Stimulated activated CD4-positive, alpha-beta T cell treated with anti-CD3 and anti-CD28 coated beads, Interleukin-1b, Interleukin-23, amount 100 ng/mL, for 24 hours (primary cell): ENCODE results near the gene CDH23.

Experiments
- DNase-seq, 4 experiments: peaks; one replicate each; pipeline ENCODE4 v3.0.0-alpha.2; 2020; ENCODE audit warnings: low read depth in 4 of 4, low spot score in 1 of 4

CDH23 gene

DNA sequence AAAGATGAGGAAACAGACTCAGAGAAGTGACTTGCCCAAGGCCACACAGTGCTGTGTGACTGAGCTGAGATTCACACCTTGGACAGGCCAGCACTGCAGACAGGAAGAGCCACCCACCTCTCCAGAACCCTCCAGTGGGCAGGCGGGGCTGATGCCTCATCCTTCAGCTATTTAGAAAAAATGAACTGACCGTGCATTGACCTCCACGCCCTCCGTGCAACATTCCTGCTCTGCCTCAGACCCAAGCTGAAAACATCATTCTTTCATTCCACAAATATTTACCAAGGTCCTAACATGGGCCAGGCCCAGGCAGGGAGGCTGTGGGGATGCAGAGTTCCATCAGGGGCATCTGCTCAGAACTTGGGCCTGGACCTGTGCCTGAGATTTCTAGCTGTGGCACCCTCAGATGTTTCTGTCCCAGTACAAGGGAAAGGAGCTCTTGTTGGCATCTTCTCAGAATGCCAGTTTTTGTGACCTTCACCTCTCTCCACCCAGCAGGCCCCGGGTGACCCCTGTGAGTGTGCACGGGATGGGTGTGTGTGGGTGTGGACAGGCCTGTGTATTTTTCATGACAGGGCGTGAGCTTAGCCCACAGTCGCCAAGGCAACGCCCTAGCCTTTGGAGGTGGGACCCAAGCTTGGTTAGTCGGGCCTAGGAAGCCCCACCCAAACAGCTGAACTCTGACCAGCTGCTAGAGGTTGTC is 370.1 kb downstream of the CDH23 start:
- DNase-seq = no peak

DNA sequence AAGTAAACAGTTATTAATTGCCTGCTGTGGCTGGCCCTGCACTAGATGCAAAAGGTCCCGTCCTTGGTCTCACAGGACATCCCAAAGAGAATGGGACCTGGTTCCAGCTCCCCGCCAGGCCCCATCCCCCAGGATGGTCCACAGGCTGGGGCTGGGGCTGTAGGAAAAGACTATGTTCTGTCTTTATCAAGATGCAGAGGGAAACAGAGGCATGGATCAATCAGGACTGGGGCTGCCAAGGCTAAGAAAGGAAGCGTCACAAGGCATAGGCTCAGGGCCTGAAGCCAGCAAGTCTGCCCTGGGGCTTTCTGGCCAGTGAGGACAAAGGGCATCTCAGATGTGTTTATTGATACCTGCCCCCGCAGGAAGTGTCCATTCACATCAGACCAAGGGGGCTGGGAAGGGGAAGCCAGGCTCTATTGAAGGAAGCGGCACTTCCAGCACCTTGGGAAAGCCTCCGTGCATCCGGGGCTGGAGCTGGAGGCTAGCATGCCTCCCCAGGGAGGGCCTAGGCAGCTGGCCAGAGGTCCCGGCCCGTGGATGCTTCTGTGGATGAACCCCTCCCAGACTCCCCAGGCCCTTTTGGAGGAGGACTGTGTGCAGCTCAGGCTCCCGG is 370.8 kb downstream of the CDH23 start:
- no peak for DNase-seq

DNA sequence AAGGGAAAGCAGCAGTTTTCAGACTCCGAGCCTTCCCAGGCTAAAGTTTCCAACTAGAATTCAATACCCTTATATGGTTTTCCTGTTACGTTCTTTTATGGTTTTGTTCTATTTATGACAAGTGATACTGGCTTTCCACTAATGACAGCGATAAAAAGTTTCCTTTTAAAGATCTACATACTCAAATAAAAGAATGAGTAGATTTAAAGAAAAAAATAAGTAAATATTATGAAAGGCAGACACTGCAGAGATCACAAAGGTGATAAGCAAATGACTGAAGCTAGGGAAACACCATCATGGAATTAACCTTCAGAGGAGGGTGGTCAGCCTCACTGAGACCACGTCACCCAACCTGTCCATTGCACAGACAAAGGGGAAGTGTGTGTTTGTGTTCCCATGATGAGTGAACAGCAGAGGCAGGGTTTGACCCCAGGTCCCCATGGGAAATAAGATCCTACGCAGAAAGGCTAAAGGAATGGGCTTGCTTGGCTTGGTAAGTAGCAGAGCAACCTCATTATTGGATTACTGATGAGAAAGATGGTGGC is 372.6 kb downstream of the CDH23 start:
- no peak for DNase-seq

DNA sequence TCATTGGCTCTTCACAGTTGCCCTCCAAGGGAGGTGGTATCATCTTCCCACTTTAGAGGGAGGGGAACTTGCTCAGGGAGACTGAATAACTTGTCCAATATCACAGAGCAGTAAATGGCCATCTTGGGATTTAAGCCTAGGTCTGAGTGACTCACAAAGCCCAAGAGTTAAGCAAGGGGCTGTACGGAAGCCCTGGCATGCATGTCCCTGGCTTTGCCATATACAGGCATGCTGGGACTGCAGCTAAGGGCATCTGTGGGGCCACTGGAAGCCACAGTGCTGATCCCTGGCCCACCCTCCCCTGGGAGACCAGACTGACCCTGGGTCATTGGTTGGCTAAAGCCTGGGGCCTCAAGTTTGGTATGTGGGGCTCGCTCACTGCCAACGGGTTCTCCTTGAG is 373.5 kb downstream of the CDH23 start:
- DNase-seq = no peak

DNA sequence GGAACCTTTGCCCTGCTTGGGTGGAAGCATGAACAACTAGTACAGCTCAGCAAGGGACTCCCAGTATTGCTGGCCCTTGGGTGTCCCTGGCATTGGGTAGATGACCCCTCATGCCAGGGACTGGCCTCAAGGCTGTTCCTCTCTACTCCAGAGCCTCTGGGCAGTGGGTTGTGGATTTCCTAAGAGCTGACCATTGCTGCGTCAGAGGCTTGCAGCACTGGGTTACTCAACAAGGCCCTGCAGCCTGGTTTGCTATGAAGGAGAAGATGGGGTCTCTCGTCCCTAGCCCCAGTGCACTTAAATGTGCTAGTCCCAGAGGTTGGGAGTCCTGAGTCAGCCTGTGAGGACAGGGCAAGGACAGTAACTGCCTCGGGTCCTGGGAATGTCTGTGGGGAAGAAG is 374.1 kb downstream of the CDH23 start:
- DNase-seq = no peak

DNA sequence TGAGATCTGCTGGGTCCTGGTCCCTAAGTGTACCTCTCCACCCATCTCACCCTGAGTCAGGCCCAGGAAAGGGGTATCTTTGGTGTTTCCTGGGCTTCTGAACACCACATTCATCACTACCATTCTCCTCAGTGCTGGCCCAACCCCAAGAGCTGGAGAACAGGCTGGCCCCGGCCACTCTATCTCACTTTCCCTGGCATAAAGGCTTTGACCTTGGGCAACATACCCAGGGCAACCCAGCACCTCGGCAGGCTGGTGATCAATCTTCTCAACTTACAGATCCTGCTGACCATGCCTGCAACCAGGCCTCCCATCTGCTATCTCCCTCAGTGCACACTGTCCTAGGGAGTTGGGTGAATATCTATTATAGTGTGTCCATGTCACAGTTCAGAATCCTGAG is 374.5 kb downstream of the CDH23 start:
- DNase-seq = no peak

GRCh38 chr10:71771821-71772617 is 375.3 kb downstream of the CDH23 start:
- DNase-seq = no peak

GRCh38 chr10:71772832-71773220 is 376.1 kb downstream of the CDH23 start:
- DNase-seq = no peak

DNA sequence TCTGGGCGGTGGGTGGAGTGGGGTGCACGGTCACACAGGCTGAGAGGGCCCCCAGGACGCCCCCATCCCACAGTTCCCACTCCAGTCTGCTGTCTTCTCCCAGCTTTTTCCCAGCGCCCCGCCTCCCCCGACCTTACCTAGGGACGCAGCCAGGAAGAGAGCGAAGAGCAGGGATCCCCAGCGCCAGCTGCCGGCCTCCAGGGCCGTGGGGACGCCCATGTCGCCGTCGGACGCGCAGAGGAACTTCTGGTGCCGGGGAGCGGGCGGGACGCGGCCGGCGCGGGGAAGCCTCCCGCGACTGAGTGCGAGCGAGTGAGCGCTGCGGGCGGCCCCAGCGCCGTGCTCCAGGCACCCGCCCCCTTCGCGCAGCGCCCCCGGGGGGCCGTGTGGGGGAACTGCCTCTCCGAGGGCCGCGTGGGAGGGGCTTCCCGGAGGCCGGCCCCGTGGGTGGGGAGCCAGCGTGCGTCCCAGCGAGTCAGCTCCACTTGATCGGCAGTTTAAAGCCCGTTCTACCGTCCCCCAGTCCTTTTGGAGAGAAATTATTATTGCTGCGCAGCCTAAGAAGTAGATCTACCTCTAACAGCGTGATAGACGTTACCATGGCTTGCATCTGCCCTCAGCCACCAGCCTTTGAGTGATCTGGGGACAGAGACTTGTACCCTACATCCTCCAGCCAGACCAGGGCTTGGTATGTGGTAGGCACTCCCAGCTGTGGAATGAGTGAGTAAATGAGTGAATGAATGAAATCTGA is 376.7 kb downstream of the CDH23 start, which contains the start of gene VSIR:
TSS of gene VSIR (minus strand) at position 300 of the 751 bp plus-strand sequence. CDS start at position 219, 81 bp downstream.
- DNase-seq = peak; percentile 88 to 93 (median 91)

- DNase-seq = no peak
These were observed 378.4 kb downstream of the CDH23 start for GRCh38 chr10:71774916-71775702.

GRCh38 chr10:71776481-71776925 is 379.8 kb downstream of the CDH23 start:
- DNase-seq = no peak

DNA sequence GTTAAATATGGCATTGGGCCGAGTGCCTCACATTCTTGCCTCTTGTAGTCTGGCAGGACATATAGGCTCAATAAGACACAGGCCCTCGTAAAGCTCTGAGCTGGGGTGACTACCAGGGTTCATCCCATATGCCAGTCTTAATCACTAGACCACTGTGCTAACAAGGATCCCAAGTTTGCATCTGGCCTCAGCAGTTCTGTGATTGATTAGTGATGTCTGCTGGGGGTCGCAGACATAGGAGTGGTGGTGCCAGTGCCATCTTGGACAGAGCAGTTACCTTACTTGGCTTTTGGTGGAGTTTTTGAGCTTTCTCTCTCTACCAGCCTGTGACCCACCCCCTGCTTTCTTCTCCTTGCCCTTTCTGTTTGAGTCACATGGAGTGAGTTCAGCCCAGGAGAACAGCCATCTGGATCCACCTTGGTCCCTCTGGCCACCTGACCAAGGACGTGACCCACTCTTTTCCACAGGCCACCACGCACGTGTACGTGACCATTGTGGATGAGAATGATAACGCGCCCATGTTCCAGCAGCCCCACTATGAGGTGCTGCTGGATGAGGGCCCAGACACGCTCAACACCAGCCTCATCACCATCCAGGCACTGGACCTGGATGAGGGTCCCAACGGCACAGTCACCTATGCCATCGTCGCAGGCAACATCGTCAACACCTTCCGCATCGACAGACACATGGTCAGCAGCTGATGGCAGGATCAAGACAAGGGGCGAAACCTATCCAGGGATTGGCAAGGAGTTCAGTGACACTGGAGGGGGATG is 380.7 kb downstream of the CDH23 start:
- no peak for DNase-seq

DNA sequence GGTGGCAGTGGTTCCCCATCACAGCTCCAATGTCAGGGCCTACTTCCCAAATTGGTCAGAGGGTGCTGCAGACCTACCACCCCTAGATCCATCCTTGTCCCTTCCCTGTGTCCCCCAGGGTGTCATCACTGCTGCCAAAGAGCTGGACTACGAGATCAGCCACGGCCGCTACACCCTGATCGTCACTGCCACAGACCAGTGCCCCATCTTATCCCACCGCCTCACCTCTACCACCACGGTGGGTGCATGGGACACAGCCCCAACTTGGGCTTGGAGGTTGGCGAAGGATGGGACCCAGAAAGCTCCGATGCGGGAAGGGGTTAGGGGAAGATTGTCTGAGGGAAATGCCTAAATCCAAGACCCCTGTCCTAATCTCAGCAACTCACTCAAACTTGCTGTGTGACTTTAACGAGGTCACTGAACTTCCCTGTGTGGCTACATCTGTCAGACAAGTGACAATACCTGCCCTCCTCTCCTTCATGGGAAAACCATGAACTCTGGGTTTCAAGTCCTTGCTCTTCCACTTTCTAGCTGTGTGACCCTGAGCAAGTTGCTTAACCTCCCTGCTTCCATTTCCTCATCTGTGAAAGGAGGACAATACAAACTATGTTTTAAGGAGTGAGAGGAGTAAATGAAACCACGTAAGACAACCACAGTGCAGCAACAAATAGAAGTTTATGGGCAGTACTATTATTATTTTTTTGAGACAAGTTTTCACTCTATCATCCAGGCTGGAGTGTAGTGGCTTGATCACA is 381.5 kb downstream of the CDH23 start:
- no peak for DNase-seq

GRCh38 chr10:71779641-71780040 is 382.9 kb downstream of the CDH23 start:
- DNase-seq = no peak

GRCh38 chr10:71780156-71780555 is 383.4 kb downstream of the CDH23 start:
- DNase-seq = no peak

DNA sequence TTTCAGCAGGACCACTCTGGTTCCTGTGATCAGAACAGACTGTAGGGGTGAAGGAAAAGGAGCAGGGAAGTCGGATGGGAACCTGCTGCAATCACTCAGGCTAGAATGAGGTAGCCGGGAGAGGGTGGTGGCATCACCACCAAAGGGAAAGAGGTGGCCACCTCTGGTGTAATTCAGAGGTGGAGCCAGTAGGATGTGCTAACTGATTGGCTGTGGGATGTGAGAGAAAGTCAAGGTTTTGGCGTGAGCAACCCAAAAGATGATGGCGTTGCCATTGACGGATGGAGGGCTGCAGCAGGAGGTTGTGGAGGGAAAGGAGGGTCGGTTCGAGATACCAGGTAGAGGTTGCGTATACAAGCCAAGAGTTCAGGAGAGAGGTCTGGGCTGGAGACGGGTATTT is 384.0 kb downstream of the CDH23 start:
- no peak for DNase-seq

GRCh38 chr10:71782221-71782916 is 385.6 kb downstream of the CDH23 start:
- no peak for DNase-seq

- no peak for DNase-seq
These were observed 386.3 kb downstream of the CDH23 start for GRCh38 chr10:71782917-71783490.
